HG03432 (cell line): ENCODE data around the gene CDH22.

ENCODE experiments used
- ATAC-seq: cut with Tn5 transposase; IDR thresholded peaks from one replicate; pipeline ENCODE4 v1.9.1; 2021; ENCODE audit warnings: mild to moderate bottlenecking, moderate library complexity; ENCODE audit not compliant: unreplicated experiment

The CDH22 gene

GRCh38 chr20:46270977-46271744 is 37.1 kb downstream of the CDH22 start:
- no peak for ATAC-seq

DNA sequence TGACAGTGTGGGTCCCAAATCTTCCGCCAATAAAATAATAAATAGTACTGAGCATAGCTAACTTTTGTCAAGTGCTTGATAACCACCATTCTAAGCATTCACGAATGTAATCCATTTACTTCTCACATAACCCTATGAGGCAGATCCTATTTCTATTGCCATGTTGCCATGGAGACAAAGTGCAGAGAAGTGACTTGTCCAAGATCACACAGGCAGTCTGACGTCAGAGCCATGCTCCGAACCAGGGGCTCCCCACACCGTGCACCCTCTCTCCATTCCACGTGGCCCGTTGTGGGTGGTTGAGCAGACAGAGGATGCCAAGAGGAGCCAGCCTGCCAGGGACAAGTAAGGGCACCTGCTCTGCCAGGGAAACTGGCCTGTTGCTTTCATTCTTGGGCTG is 38.9 kb downstream of the CDH22 start:
- no peak for ATAC-seq

- ATAC-seq: no peak
These were observed 39.6 kb downstream of the CDH22 start for GRCh38 chr20:46268662-46269061.

DNA sequence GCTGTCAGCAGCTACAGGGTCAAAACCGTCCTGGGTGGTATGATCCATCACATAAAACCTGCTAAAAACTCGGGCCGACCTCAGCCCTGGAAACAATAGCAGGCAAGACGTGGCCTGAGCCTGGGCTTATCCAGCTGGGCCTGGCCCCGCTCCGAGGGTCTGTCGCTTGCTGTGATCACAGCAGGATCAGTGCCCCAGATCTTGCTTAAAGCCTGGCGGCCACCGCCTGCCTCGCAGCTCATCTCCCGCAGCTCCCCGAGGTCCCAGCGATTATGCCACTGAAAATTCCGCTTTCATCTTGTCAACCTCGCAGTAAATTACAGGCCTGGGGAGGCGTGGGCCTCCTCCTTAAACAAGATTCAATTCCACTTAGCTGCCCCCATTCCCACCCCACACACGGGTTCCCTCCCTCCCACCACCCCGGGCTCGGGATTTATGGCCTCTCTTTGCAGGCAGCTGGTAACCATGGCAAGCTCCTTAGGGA is 40.1 kb downstream of the CDH22 start:
- no peak for ATAC-seq

- ATAC-seq: no peak
These were observed 40.9 kb downstream of the CDH22 start for GRCh38 chr20:46267108-46268105.

- ATAC-seq: no peak
These were observed 42.8 kb downstream of the CDH22 start for GRCh38 chr20:46265539-46265938.

DNA sequence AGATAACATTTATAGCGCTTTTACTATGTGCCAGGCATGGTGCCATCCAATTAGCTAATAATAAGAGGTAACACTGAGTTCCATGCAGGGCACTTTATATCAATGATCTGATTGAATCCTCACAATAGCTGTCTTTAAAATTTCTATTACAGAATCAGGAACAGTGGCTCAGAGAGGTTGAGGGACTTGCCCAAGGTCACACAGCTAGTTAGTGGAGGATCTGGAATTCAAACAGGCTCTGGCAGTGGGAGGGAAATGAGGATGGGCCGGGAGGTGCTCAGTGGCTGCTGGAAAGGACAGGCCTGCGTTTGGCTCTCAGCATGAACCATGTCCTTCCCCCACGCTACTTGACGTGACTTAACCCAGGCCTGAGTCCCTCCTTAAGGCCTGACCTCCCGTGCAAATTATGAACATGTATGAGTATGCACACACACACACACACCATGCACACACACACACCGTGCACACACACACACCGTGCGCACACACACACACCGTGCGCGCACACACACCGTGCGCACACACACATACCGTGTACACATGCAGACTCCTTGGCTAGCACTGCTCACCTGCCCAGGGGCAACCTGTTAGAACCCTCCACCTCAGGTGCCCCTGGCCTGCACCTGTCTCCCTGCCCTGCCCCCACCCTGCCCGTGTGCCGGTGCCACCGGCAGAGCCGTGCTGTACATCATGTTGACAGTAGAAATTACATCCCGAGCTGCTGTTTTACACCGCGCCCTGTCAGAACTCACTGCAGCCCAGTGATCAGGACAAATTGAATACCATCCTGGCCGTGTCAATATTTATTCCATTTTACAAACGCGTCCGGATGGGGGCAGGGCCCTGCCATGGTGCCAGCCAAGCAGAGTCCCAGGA is 43.7 kb downstream of the CDH22 start:
- no peak for ATAC-seq

DNA sequence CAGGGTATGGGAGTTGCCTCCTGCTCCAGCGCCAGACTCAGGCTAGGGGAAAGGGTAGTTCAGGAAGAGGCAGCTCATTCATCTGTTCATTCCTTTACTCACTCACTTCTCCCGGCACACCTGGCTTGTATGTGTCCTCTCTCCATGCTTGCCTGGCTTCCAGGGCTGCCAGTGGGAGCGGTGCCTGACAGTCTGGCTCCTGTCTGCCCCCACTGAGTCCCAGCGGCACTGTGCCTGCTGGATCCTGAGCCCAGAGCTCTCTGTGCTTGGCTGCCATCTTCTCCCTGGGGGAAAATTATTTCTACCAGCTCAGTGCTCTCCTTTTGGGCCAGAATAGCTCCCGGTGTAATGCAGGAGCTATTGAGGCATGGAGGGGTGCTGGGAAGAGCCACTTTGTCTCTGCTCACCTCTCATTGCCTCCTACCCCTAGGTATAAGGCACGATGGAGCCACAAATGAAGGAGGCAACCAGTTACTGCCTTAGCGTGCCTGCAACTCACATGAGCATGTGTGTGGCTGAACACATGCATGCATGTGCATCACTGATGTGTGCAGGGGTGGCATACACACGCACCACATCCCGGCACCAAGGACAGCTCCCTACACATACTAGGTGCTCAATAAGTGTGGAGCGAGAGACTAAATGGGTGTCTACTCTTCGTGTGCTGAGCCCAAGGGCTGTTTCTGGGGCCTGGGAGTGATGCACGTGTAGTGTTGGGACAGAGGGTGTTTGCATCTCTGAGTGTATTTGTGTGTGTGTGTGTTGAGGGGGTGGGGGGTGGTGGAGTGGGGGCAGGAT is 46.6 kb downstream of the CDH22 start:
- no peak for ATAC-seq

DNA sequence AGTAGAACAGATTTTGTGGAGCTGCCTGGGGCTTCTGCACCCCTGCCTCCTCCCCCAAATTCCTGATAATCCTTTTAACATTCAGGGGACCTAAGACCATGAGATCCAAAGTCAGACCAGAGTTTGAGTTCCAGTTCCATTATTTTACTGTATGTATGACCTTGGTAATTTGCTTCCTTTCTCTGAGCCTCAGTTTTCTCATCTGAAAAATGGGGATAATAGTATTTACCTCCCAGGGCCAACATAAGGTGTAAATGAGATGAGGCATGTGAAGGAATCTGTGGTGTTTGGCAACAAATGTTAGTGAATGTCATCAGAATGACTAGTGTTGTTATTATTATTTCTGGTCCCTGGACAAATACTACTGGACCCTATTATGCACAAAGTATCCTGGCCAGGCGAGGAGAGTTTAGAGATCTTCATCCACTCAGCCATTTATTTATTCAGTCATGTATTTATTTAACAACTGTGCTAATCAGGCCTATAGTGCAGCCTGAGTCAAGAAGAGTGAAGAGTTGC is 47.3 kb downstream of the CDH22 start:
- no peak for ATAC-seq

- no peak for ATAC-seq
These were observed 47.8 kb downstream of the CDH22 start for GRCh38 chr20:46260480-46260879.

DNA sequence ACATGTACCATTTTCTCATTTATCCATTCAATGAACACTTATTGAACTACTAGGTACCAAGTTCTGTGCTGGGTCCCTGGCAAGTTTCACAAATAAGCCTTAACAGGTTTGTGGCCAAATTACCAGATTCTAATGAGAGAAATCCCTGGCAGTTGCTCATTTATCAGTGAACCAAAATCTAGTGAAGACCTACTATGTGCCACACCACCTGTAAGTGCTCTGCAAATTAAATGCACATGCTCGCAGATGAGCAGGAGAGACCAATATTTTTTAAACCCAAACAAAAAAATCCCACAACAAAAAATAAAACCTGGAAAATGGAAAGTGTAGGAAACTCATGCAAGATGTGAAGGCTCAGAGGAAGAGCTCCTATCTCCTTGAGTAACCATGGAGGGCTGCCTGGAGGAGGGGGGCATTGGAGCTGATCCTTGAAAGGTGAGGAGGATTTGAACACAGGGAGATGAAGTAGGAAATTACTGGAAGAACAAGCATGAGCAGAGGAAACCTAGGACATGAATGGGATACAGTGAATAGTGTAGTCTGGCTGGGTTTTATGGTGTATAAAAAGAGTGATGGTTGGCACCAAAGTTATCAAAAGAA is 48.9 kb downstream of the CDH22 start:
- ATAC-seq: no peak

GRCh38 chr20:46257887-46258286 is 50.4 kb downstream of the CDH22 start:
- no peak for ATAC-seq

DNA sequence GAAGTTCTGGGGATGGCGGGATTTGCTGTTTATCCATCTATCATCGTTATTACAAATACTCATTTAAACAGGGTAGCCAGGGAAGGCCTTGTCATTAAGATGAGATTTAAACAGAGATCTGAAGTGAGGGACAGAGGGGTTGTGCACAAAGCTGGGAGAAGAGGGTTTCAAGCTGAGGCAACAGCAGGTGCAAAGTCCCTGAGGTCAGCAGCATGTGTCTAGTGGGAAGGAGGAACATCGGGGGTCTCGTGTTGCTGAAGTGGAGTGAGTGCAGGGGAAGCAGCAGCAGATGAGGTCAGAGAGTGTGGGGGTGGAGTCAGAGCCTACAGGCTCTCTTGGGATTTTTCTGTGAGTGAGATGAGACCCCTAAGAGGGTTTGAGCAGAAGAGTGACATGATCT is 52.0 kb downstream of the CDH22 start:
- no peak for ATAC-seq

DNA sequence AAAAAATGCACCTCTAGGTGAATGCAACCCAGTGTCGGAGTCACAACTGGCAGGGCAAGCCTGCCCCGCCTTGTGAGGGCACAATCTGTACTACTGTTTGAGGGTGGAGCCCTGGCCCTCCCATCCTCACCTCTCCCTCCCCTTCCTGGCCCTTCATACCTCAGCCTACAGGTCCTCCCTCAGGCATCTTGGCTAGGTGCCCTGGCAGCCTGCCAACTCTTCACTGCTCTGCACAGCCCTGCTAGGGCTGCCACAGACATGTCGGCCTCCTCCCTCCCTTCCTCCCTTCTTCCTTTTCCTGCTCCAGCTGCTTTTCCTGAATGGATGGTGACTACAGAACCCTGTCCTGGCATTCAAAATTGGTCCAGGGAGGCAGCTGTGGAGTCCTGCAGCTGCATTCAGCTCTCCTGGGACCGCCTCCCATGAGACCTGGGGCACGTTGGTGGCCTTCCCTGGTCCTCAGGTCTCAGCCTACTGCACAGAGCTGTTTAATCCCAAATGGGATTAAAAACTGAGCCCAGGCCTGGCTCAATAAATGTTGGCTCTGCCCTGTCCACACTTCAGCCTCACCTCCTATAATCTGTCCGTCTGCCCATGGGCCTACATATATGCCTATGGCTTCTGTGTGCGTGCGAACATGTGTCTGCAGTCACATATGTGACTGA is 52.7 kb downstream of the CDH22 start:
- no peak for ATAC-seq

GRCh38 chr20:46253391-46253790 is 54.9 kb downstream of the CDH22 start:
- ATAC-seq: no peak

DNA sequence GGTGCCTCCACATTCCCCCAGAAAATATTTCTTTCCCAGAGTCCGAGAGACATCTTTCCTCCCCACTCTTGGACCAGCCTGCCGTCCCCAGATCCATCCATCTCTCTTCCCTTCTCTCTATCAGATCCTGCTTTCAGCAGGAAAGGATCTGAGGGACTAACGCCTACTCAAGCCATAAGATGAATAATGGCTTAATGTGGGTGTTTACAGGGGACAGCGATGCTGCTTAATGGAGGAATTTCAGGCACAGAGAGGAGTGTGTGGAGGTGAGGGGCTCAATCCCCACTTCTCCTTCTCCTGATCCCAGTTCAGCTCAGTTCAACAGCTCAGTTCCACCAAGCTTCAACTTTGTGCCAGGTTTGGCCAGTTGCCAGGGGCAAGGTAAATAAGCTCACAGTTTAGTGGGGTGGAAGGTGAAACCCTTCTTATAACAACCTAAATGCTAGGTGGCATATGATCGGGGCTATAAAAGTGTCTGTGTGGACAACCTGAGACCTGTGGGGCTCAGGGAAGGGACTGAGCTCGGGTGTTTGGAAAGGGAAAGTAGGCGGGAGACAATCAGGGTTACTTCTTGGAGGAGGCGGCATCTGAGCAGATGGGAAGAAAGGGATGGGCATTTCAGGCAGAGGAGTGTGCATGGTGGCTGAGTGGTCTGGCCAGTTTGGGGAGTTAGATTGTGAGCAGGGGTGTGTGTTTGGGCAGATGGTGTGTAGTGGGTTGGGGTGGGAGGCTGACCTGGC is 55.8 kb downstream of the CDH22 start:
- no peak for ATAC-seq

GRCh38 chr20:46251211-46251673 is 57.1 kb downstream of the CDH22 start:
- ATAC-seq: no peak

DNA sequence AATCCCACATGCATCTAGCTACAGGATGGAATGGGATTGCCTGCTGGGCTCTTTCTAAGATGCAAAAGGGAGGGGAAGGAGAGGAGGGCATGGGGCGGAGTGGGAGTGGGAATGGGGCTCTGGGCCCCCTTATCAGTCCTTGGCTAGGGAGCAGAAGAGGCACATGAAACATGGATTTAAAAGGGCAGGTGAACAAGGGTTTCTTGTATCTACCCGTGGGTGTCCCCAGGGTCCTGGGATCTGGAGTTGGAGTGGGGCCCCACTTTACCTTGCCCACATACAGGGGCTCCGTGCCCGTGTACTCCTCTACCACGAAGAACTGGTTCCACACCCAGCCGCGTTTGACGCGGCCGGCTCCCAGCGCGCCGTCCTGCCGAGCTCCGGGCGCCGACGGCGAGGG is 57.5 kb downstream of the CDH22 start:
- ATAC-seq: no peak
